ENCODE measurements around the gene NEDD1.

NEDD1 gene

GRCh38 chr12:96897421-96897820 lies 9.6 kb upstream of the NEDD1 start:
- DNase-seq (ENCODE audit: low read depth in 4 of 4, low spot score in 1 of 4): no peak

- DNase-seq (ENCODE audit: low read depth in 4 of 4, low spot score in 1 of 4): no peak
Measured at GRCh38 chr12:96901175-96901574, 5.9 kb upstream of the NEDD1 start.

DNA sequence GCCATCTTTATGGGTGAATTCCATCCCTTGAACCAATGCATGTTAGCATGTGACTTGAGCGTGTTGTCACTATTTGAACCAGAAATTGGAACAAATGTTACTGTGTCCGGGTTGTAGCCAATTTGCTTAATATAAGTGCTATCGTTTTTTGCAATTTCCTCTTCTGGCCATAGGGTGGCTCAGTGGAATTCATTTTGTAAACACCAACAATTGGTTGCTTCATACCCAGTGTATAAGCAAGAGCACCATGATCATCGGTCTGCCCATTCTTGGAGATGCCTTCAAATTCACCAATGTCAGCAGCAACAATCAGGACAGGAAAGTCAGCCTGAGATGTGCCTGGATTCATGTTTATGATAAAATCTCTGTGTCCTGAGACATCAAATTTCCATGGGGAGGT lies 5.0 kb upstream of the NEDD1 start:
- no peak for DNase-seq (ENCODE audit: low read depth in 4 of 4, low spot score in 1 of 4)

DNA sequence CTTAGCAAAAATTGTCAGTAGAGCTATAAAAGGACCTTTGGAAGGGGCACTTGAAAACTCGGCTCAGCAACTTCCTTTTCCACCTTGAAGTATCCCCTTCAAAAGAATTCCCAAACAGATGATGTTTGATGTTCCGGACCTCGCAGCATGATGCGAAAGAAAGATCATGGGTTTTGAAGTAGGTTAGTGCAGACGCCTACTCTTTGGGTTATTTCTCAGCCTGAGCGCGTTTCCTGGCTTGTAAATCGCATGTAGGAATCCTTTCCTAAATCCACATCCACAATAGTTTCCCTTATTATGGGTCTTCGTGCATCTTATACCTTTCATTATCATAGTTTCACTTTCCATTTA lies 584 bp upstream of the NEDD1 start:
- DNase-seq (ENCODE audit: low read depth in 4 of 4, low spot score in 1 of 4): no peak

DNA sequence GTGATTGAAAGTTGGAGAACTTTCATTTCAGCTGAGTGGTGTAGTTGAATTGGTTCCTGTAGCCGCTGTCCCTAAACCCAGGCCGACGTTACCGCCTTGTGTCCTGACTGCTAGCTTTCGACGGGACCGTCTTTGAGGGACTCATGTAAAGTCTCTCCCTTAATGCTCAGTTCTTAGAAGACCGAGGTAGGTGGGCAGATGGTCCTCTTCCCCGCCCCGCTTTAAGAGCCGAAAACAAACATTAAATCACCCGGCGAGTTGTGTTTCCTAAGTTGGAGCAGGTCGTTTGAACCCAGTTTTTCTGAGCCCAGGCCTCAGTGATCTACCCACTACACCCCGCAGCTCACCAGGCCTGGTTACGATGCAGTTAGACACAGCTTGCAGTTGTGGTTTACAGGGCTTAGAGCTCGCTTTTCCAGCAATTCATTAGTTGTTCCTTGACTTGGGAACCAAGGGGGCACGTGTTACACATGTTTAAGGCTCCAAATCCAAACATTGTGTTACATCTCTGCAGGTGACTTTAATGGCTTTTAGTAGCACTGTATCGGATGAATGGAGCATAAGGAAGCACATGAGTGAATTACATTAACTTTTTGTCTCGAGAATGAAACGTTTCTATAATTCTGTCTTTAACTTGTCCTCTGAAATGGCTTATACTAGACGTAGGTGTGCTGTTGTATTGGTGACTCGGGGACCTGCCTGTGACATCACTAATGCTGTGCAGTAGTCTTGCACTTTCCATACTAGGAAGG lies 790 bp downstream of the NEDD1 start:
- peak in 1 of 4 experiments; percentile 6 for DNase-seq (ENCODE audit: low read depth in 4 of 4, low spot score in 1 of 4)

DNA sequence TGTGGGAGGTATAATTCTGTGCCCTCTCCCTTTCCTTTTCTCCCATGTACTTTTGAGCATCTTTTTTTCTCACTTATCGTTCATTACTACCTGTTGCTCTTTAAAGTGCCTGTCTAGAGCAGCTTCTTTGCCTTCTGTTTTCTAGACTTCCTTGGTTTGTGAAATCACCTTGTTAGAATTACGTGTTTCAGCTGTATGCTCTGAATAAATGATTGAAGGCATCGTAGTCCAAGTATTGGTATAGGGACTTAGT lies 1.3 kb downstream of the NEDD1 start:
- DNase-seq (ENCODE audit: low read depth in 4 of 4, low spot score in 1 of 4): no peak

DNA sequence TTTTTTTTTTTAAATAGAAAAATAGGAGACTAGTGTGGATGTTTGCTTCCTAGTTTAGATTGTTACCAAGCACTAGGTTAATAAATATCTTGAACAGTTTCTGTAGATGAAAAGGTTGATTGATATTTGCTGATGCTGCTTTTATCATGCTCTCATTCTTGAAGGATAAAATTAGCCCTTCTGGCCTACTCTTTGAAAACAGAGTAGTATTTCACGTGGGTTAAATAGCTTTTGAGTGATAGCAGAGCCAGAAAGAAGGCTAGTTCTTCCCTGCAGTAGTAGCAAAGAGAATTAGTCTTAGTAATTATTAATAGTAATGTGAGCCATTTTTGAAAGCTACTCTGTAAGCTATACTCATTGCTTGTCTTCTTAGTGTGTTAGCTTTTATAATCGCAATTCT lies 5.2 kb downstream of the NEDD1 start:
- no peak for DNase-seq (ENCODE audit: low read depth in 4 of 4, low spot score in 1 of 4)

- DNase-seq (ENCODE audit: low read depth in 4 of 4, low spot score in 1 of 4): no peak
Measured at GRCh38 chr12:96912943-96913342, 5.9 kb downstream of the NEDD1 start.

DNA sequence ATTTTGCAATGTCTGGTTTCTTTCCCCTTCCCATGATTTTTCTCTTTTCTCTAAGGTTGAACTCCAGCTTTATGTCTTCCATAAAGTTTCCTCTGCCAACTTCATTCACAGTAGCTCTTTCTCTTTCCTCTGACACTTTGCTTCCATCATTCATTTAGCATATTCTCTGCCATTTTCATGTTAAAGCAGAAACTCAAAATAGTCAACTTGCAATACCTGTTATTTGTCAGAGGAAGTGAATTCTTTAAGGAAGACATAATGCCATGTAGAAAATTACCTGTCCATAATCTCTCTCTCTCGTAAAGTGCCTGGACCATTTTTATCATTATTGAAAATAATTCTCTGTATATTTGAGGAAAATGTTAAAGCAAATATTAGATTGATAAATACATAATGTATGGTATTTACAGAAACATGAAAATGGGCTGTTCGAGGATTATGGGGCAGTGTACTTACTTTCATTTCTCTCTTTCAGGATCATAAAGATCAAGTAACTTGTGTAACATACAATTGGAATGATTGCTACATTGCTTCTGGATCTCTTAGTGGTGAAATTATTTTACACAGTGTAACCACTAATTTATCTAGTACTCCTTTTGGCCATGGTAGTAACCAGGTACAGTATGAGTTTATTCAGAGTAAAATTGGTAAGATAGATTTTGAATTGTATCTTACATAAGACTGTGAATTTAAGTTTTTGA lies 12.6 kb downstream of the NEDD1 start:
- DNase-seq (ENCODE audit: low read depth in 4 of 4, low spot score in 1 of 4): no peak

GRCh38 chr12:96948782-96949181 lies 41.7 kb downstream of the NEDD1 start:
- no peak for DNase-seq (ENCODE audit: low read depth in 4 of 4, low spot score in 1 of 4)

- DNase-seq (ENCODE audit: low read depth in 4 of 4, low spot score in 1 of 4): no peak
Measured at GRCh38 chr12:96979532-96979931, 72.5 kb downstream of the NEDD1 start.

DNA sequence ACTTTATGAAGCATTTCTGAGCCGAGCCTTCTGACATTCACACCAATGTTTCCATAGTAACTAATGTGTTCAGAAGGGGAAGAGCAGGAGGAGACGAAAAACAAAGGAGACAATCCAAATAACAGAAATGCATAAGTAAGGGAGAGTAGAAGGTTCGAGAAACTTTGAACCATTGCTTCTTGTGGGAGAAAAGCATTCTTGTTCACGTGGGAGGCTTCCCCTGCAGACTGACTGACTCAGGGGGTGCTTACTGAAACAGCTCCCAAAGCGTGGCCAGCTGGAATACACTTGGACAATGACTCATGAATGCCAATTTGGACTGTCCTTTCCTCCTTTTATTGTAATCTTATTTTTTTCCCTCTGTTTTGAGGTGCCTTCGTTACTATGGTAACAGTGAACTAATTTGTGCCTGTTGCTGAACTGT lies 73.9 kb downstream of the NEDD1 start:
- no peak for DNase-seq (ENCODE audit: low read depth in 4 of 4, low spot score in 1 of 4)

GRCh38 chr12:96981911-96982310 lies 74.9 kb downstream of the NEDD1 start:
- no peak for DNase-seq (ENCODE audit: low read depth in 4 of 4, low spot score in 1 of 4)

GRCh38 chr12:96982671-96983070 lies 75.6 kb downstream of the NEDD1 start:
- no peak for DNase-seq (ENCODE audit: low read depth in 4 of 4, low spot score in 1 of 4)

GRCh38 chr12:96985515-96986362 lies 78.7 kb downstream of the NEDD1 start:
- peak in 2 of 4 experiments; percentile 2 to 11 for DNase-seq (ENCODE audit: low read depth in 4 of 4, low spot score in 1 of 4)

- DNase-seq (ENCODE audit: low read depth in 4 of 4, low spot score in 1 of 4): no peak
Measured at GRCh38 chr12:96986883-96987523, 79.9 kb downstream of the NEDD1 start.

DNA sequence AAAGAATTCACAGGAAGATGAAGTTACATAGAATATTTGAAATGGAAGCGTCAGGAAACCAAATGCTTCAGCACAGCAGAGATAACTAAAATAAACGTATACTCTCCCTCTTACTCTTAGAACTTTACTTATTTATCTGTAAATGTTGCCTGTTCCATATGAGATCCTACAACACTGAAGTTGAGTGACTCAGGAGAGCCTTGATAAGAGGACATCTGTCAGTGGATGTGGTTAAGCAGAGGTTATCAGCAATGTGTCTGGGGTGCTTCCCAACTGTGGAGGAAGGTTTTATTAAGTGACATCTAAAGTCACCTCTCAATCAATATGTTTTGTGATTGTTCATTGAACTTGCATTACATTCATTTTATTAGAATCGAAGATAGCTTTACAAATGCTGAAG lies 81.9 kb downstream of the NEDD1 start:
- no peak for DNase-seq (ENCODE audit: low read depth in 4 of 4, low spot score in 1 of 4)

GRCh38 chr12:96989916-96990315 lies 82.9 kb downstream of the NEDD1 start:
- no peak for DNase-seq (ENCODE audit: low read depth in 4 of 4, low spot score in 1 of 4)

DNA sequence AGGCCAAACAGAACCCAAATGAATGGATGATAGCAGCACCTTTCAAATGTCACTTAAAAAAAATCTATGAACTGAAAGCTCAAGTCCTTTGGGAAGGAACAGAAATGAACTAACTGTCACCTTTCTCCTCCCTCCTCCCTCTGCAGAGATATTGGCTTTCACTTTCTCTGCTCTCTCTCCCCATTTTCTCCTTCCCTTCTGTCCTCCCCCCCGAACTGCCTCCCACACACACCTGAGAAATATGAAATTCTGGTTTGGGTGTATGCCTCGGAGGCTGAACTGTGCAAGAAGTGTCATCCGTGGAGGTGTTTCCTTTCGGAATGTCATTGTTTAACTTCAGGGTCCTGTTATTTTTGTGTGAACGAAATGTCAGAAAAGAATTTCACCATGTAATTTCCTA lies 87.8 kb downstream of the NEDD1 start:
- DNase-seq (ENCODE audit: low read depth in 4 of 4, low spot score in 1 of 4): no peak

DNA sequence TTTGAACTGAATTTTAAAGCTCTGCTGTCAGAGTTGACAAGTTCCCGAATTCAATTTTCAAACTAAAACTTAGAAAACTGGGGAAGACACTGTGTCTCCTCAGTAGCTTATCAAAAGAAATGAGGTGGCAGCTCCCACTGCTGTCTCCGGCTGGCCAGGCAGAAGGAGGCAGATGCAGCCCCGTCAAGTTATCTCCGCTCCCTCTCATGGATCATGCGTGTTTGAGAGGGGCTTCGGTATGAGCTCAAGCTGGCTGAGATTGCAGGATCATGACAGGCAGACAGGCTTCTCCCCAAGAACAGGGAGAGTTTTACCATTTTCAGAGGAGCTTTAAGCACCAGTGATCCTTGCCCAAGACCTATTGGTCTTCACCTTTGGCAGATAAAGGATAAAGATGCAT lies 88.8 kb downstream of the NEDD1 start:
- no peak for DNase-seq (ENCODE audit: low read depth in 4 of 4, low spot score in 1 of 4)

DNA sequence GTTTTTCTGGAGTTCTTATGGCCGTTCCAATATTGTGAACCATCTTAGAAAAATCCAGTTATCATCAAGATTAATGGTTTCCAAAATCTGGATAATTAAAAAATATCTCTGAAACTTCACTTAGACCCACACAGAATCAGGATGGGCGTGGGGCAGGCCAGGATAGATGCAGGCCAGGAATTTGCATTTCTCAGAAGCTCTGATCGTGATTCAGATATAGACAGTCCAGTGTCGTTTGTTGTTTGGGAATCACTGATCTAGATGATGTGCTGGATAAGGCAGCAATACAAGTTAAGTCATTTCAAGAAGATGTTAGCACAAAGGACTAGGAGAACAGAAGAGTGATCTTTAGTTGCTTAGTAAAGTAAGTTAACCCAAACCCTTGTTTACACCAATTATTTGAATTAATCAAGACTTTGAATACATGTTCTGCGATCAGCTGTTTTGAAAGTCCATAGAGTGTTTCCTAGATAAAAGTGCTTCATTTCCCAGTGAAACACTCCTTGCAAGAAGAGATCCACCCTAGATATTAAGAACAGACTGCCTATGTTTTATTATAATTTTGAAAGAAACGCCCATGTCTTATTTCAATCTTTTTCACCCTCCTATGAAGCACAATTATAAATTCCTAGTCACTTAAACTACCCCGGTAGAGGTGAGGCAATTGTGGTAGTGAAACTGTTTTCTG lies 90.9 kb downstream of the NEDD1 start:
- DNase-seq (ENCODE audit: low read depth in 4 of 4, low spot score in 1 of 4): no peak
